ENCODE measurements around the gene CHD9NB.

The CHD9NB gene

DNA sequence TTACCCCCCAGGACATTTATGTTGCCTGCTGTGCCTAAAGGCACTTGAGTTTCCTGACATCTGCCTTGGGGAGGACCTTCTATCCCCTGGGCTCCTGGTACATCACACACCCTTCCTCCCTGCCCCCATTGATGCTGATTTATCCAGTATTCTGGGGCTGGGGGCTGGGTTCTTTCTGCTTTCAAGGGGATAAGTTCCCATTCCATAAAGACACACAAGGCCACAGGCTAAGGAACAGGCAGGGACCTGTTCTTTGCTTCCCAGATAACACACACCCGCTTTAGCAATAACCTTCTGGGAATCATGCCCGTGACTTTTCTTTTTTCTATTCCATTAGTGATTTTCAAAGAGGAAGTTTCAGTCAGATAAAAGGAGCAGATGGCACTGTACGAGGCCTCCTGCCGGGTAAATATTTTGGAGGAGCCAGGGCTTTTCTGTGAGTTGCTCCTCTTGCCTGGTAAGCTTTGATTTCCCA is 32.7 kb upstream of the CHD9NB start:
- no peak for DNase-seq (ENCODE audit: extremely low read depth, insufficient read length)
- TF ChIP-seq, protein P1, sequence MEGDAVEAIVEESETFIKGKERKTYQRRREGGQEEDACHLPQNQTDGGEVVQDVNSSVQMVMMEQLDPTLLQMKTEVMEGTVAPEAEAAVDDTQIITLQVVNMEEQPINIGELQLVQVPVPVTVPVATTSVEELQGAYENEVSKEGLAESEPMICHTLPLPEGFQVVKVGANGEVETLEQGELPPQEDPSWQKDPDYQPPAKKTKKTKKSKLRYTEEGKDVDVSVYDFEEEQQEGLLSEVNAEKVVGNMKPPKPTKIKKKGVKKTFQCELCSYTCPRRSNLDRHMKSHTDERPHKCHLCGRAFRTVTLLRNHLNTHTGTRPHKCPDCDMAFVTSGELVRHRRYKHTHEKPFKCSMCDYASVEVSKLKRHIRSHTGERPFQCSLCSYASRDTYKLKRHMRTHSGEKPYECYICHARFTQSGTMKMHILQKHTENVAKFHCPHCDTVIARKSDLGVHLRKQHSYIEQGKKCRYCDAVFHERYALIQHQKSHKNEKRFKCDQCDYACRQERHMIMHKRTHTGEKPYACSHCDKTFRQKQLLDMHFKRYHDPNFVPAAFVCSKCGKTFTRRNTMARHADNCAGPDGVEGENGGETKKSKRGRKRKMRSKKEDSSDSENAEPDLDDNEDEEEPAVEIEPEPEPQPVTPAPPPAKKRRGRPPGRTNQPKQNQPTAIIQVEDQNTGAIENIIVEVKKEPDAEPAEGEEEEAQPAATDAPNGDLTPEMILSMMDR (IDR thresholded peaks at IDR 0.05; ENCODE audit: insufficient read depth, low read length, poor library complexity, severe bottlenecking) = no peak
- Histone ChIP-seq H3K36me3 (ENCODE audit: control insufficient read depth, insufficient read depth, low read length) (peaks cover 2% of the 10 kb centered on the region; the same call in 1 of the 2 replicates), H3K4me3 (replicated peaks; ENCODE audit: low read depth, low read length) (no peak overlapping the region), H3K27me3 (replicated peaks; ENCODE audit: control insufficient read depth, insufficient read depth, low read length) (no peaks in the 10 kb centered on the region)

DNA sequence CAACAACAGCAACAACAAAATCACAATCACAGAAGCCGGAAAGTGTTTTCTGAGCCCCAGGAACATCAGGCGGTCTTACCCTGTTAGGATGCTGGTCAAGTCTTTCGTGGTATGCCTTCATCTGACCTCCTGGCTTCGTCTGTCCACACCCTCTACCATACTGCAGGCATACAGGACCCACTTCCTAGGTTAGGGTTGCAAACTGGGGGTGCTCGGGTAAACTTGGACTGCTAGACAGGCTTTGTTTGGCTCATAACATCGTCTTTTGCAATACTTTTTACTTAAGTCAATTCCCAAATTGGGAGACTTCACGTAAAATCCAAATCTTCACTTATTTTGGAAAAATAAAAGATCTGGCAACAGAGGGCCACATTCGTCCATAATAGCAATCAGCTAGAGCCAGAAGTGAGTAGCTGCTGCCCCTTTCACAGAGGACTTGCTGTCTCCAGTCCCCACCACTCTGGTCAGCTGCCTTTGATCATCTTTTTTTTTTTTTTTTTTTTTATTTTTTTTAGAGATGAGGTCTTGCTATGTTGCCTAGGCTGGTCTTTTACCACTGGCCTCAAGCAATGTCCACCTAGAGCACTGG is 32.1 kb upstream of the CHD9NB start:
- Histone ChIP-seq H3K36me3 (ENCODE audit: control insufficient read depth, insufficient read depth, low read length) (peaks cover 2% of the 10 kb centered on the region; the same call in 1 of the 2 replicates), H3K4me3 (replicated peaks; ENCODE audit: low read depth, low read length) (no peak overlapping the region), H3K27me3 (replicated peaks; ENCODE audit: control insufficient read depth, insufficient read depth, low read length) (no peaks in the 10 kb centered on the region)
- no peak for DNase-seq (ENCODE audit: extremely low read depth, insufficient read length)
- TF ChIP-seq, protein P1 (IDR thresholded peaks at IDR 0.05; ENCODE audit: insufficient read depth, low read length, poor library complexity, severe bottlenecking) = no peak

DNA sequence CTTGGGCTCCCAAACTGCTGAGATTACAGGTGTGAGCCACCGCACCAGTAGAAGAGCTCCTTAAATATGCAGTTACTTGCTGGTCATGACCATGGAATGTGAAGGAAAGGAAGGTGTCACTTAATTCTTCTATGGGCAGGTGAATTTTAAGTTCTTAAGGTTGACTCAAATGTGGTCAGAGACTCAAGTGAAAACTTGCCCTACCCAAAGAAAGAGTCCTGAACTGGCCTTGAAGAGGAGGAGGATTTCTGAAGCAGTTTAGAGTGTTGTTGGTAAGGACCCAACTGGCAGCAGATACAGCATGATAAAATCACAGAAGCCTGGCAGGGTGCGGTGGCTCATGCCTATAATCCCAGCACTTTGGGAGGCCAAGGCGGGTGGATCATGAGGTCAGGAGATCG is 31.4 kb upstream of the CHD9NB start:
- TF ChIP-seq, protein P1 (IDR thresholded peaks at IDR 0.05; ENCODE audit: insufficient read depth, low read length, poor library complexity, severe bottlenecking) = no peak
- no peaks in the 10 kb centered on the region for H3K27me3 ChIP-seq (replicated peaks; ENCODE audit: control insufficient read depth, insufficient read depth, low read length)
- no peak overlapping the region for H3K4me3 ChIP-seq (replicated peaks; ENCODE audit: low read depth, low read length)
- no peak for DNase-seq (ENCODE audit: extremely low read depth, insufficient read length)
- H3K36me3 ChIP-seq (ENCODE audit: control insufficient read depth, insufficient read depth, low read length) = peaks cover 2% of the 10 kb centered on the region; the same call in 1 of the 2 replicates

DNA sequence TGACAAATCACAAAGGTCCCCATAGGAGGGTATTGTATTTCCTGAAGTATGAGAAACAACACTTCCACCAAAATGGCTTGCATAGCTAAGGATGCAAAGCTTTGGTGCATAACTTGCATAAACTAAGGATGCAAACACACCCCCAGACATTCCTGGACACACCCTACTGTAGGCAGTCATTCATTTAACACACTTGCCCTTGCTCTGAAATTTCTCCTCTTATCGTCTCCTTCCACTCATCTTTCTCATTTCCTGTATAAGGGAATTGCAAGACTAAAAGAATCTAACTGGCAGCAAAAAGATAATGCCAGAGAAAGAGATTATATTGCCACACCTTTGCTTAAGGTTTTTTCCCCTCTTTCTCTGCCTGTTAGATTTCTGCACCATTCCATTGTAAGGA is 30.4 kb upstream of the CHD9NB start:
- DNase-seq (ENCODE audit: extremely low read depth, insufficient read length) = no peak
- TF ChIP-seq, protein P1 (IDR thresholded peaks at IDR 0.05; ENCODE audit: insufficient read depth, low read length, poor library complexity, severe bottlenecking) = no peak

DNA sequence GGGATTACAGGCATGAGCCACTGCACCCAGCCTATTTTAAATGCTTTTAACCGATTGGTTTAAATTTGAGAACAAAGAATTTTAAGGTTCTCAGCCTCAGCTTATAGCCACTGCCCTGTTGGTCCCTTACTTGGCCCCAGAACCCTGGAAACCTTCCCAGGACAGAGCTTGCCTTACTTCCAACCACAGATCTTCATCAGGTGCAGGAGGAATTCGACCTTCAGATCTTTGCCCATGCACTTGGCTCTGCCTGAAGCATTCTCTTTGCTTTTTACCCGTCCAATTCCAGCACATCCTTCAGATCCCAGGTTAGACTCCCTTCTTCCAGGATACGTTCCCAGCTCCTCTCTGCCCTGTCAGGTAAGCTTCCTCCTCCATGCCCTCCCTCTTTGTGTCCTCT is 29.8 kb upstream of the CHD9NB start:
- TF ChIP-seq, protein P1 (IDR thresholded peaks at IDR 0.05; ENCODE audit: insufficient read depth, low read length, poor library complexity, severe bottlenecking) = no peak
- Histone ChIP-seq H3K36me3 (ENCODE audit: control insufficient read depth, insufficient read depth, low read length) (peaks cover 2% of the 10 kb centered on the region; the same call in 1 of the 2 replicates), H3K27me3 (replicated peaks; ENCODE audit: control insufficient read depth, insufficient read depth, low read length) (no peaks in the 10 kb centered on the region), H3K4me3 (replicated peaks; ENCODE audit: low read depth, low read length) (no peak overlapping the region)
- DNase-seq (ENCODE audit: extremely low read depth, insufficient read length) = no peak

More for the DNA sequence above, 30.4 kb upstream of the CHD9NB start:
- H3K27me3 ChIP-seq (replicated peaks; ENCODE audit: control insufficient read depth, insufficient read depth, low read length) = no peaks in the 10 kb centered on the region
- peaks cover 2% of the 10 kb centered on the region; the same call in 1 of the 2 replicates for H3K36me3 ChIP-seq (ENCODE audit: control insufficient read depth, insufficient read depth, low read length)
- H3K4me3 ChIP-seq (replicated peaks; ENCODE audit: low read depth, low read length) = no peak overlapping the region

Measured in GM06990 (cell line).